Liver (tissue), 3 donors: ENCODE results near the gene CNGA3.
"Not testable (repeated sequence)": the region's sequence is repeated elsewhere in the genome, so short reads cannot be mapped to it uniquely, and the experiment has no call there.

Experiments
- FOXA2 ChIP-seq: IDR thresholded peaks from 2 replicates; pipeline ENCODE4 v1.6.1; 2016; ENCODE audit warnings: antibody characterized with exemption
- GABPA ChIP-seq, 2 donors: IDR thresholded peaks in 1 of 2; conservative IDR thresholded peaks in 1 of 2; 2 replicates each; pipeline ENCODE4 v1.6.1; 2016; ENCODE audit warnings: antibody characterized with exemption in 2 of 2, mild to moderate bottlenecking in 1 of 2, moderate library complexity in 1 of 2
- REST ChIP-seq: IDR thresholded peaks from 2 replicates; pipeline ENCODE4 v1.6.1; 2016; ENCODE audit warnings: antibody characterized with exemption, mild to moderate bottlenecking
- SP1 ChIP-seq: IDR thresholded peaks from 2 replicates; pipeline ENCODE4 v1.6.1; 2018; ENCODE audit warnings: antibody characterized with exemption, mild to moderate bottlenecking
- YY1 ChIP-seq: IDR thresholded peaks from 2 replicates; pipeline ENCODE4 v1.6.1; 2016; ENCODE audit warnings: antibody characterized with exemption, mild to moderate bottlenecking
- TF ChIP-seq, protein P1 (sequence below): fragments of 150-350 bp; IDR thresholded peaks from 2 replicates; pipeline ENCODE4 v1.5.1; 2017; ENCODE audit warnings: improper control_type of control experiment, low read depth, low read length; ENCODE audit not compliant: missing input control
- donor health status: healthy.
- donor health status: healthy.

DNA sequence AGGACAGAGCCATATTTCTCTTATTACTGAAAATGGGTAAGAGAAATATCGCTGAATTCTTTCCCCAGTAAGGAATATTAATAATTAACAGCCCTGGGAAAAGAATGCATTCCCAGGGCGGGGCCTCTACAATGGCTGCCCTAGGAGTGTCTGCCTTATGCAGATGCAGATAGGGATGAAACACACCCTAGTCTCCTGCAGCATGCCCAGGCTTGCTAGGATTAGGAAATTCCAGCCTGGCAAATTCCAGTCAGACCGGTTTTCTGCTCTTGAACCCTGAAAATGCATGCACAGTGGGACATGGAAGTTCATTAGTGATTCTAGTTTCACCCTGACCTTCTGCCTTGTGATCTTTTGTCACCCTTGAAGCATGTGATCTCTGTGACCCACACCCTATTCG, 89.4 kb downstream of the CNGA3 start:
- TF ChIP-seq, protein P1, sequence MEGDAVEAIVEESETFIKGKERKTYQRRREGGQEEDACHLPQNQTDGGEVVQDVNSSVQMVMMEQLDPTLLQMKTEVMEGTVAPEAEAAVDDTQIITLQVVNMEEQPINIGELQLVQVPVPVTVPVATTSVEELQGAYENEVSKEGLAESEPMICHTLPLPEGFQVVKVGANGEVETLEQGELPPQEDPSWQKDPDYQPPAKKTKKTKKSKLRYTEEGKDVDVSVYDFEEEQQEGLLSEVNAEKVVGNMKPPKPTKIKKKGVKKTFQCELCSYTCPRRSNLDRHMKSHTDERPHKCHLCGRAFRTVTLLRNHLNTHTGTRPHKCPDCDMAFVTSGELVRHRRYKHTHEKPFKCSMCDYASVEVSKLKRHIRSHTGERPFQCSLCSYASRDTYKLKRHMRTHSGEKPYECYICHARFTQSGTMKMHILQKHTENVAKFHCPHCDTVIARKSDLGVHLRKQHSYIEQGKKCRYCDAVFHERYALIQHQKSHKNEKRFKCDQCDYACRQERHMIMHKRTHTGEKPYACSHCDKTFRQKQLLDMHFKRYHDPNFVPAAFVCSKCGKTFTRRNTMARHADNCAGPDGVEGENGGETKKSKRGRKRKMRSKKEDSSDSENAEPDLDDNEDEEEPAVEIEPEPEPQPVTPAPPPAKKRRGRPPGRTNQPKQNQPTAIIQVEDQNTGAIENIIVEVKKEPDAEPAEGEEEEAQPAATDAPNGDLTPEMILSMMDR = not testable (repeated sequence)
- TF ChIP-seq REST; FOXA2; SP1; YY1; GABPA (IDR thresholded peaks at IDR 0.05 in 1 of 2, conservative IDR thresholded peaks at IDR 0.05 in 1 of 2): not testable (repeated sequence)
